IPS DF 4.7 (cell line): ENCODE results near the gene MAPRE3.
"Not testable (repeated sequence)": the region's sequence is repeated elsewhere in the genome, so short reads cannot be mapped to it uniquely, and the experiment has no call there.

ENCODE experiments used
- DNase-seq: peaks from one replicate; pipeline ENCODE4 v3.0.0-alpha.2; 2013; ENCODE audit warnings: low spot score; ENCODE audit errors: extremely low read depth

The MAPRE3 gene

DNA sequence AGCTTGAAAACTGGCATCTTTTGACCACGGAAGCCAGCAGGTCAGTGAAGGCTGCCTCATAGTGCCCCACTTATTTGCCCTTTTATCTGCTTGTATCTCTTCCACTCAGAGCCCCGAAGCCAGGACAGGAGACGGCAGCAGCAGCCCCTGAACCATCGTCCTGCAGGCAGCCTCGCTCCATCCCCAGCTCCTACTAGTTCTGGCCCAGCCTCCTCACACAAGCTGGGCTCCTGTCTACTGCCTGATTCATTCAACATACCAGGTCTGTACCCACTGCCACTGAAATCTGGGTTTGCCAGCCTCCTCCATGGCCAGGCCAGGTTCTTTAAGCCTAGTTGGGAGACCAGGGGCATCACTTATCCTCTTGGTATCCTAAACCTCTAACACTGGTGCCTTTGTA, 96.9 kb downstream of the MAPRE3 start:
- DNase-seq, result no peak

- DNase-seq, result no peak
Measured at GRCh38 chr2:27069436-27069835, 99.0 kb downstream of the MAPRE3 start.

- no peak for DNase-seq
Measured at GRCh38 chr2:27069961-27070618, 99.7 kb downstream of the MAPRE3 start.

DNA sequence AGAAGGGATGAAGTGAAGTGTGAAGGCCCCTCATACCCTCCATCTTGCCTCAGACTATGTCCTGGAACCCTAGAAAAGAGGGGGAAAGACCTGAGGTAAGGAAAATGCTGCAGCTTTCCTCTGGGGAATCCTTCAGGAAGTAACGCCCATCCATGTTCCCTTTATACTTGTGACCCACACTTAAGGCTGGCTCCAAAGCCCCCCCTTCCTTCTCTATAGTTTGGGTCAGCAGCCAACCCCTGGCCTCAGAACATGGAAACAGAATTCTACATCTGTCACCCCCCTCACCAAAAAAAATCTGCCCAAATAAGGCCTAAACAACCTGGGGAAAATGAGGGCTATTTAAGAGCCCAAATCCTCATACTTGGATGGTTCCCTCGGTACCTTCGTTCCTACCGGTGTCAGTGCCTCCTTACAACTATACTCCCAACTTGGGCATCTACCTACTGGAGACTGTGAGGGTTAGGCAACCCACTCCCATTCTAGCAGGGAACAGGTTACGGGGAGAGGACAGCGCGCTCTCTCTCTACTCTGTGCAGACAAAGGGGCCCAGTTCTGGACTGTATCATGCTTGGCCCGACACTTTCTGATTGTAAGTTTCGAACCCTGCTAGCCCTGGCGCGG, 100.3 kb downstream of the MAPRE3 start:
- no peak for DNase-seq

GRCh38 chr2:27071277-27071989, 101.0 kb downstream of the MAPRE3 start, which contains the start of gene OST4:
Gene OST4 (minus strand): TSS chr2:27071654.
- no peak for DNase-seq

DNA sequence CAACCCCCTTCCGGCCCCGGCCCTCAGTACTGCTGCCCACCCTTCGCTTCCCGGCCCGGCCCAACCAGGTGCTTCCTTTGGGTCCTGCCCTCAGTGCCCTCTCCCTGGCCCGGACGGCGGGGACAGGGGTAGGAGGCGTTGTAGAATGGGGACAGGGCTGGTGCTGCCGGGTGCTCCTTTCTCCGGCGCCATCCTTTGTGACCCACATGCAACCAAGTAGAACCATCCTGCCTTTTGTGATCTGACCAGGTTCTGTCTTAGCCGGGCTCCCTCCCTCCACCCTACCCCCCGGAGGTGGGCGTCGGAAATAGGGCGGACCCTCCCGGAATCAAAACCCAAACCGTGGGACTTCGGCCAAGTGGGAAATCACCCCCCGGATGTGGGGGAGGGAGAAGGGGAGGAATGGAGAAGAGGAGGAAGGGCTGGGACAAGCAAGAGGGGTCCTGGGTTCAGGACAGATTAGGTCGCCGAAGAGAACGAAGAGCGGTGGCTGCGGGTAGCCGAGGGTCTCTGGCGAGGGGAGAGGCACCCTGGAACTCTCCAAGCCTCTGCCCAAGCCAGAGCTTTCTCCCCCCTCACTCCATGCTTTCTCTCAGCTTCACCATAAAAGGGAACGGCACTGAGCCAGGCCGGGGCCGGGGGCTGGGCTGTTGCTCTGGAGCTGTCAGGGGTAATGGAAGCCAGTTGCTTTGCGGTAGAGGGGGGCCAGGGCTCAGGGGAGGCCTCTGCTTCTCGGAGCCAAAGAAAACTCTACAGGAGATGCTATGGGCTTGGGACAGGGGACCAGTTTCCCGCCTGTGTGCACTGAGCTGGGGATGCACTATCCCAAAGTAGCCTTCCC, 101.8 kb downstream of the MAPRE3 start:
- no peak for DNase-seq

GRCh38 chr2:27072920-27073319, 102.5 kb downstream of the MAPRE3 start:
- DNase-seq, result no peak

DNA sequence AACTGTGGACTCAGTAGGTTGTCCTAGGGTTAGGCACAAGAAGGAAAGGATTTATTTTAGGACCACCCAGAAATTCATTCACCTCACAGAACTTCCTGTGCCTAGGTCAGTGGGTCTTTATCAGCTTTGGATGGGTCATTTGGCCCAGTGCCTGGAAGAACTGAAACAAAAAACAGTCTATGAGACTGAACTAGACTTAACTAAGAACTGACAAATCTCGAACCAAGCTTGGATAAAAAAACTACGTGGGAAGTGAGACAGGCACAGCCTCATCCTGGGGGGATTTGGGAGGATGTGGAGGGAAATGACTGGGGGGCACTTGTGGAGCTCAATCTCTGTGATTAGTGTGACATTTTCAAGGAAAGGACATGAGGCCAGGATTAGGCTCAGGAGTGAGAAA, 103.3 kb downstream of the MAPRE3 start:
- DNase-seq, result no peak

- DNase-seq, result no peak
Measured at GRCh38 chr2:27074738-27075565, 104.5 kb downstream of the MAPRE3 start.

- not testable (repeated sequence) for DNase-seq
Measured at GRCh38 chr2:27075566-27075871, 105.1 kb downstream of the MAPRE3 start.

DNA sequence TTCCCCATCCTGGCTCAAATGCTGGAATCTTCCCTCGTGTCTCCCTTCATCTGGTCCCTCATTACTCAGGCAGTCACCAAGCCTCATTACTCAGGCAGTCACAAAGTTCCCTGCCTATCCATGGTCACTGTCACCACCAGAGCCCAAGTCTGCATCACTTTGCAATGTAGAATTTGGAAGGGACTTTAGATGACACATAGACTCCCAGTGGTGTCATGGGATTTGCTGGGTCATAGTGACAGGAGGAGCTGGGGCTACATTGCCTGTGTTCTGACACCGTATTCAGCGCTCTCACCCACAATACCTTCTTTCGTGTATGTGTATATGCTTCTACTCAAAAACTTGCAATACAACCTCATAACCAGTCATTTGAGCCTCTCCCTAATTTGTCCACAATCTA, 105.9 kb downstream of the MAPRE3 start:
- DNase-seq, result no peak
